Endodermal cell (in vitro differentiated cells): ENCODE results near the gene RPTOR. TPM values are rescaled to one million over a fixed set of nuclear protein-coding genes. Genes with fewer than 3 reads are reported as not detected.
A peak's percentile ranks its signal among the peaks of the same experiment; 100 is the strongest.

Source experiments
- DNase-seq: peaks from one replicate; pipeline ENCODE4 v3.0.0-alpha.2; 2017
- H3K27ac ChIP-seq: 2 replicates; pipeline ENCODE4 v1.5.1; 2013; ENCODE audit warnings: mild to moderate bottlenecking, low read depth, low read length, moderate library complexity
- H3K27me3 ChIP-seq: 2 replicates; pipeline ENCODE4 v1.6.1; 2013; ENCODE audit warnings: mild to moderate bottlenecking, low read length, moderate library complexity; ENCODE audit not compliant: insufficient read depth, control insufficient read depth, poor library complexity, severe bottlenecking
- H3K36me3 ChIP-seq: 2 replicates; pipeline ENCODE4 v1.7.0; 2013; ENCODE audit warnings: mild to moderate bottlenecking, low read length, moderate library complexity; ENCODE audit not compliant: control insufficient read depth, insufficient read depth
- H3K4me1 ChIP-seq: one replicate; pipeline ENCODE4 v1.7.0; 2013; ENCODE audit warnings: low read length; ENCODE audit not compliant: control insufficient read depth, insufficient read depth
- H3K4me3 ChIP-seq: 2 replicates; pipeline ENCODE4 v1.5.1; 2013; ENCODE audit warnings: mild to moderate bottlenecking, low read length, moderate library complexity
- H3K9ac ChIP-seq: 2 replicates; pipeline ENCODE4 v1.6.1; 2013; ENCODE audit warnings: mild to moderate bottlenecking, low read length, moderate library complexity; ENCODE audit not compliant: poor library complexity, severe bottlenecking; ENCODE audit errors: extremely low read depth
- H3K9me3 ChIP-seq: 2 replicates; pipeline ENCODE4 v1.6.1; 2013; ENCODE audit warnings: mild to moderate bottlenecking, low read length, moderate library complexity; ENCODE audit not compliant: control insufficient read depth
- H3K27ac Mint-ChIP-seq: 2 replicates; pipeline ENCODE4 v1.8.0; 2020; ENCODE audit warnings: mixed read lengths
- H3K27me3 Mint-ChIP-seq: 2 replicates; pipeline ENCODE4 v1.8.0; 2021; ENCODE audit warnings: mild to moderate bottlenecking, mixed read lengths; ENCODE audit not compliant: insufficient read depth
- H3K36me3 Mint-ChIP-seq: 2 replicates; pipeline ENCODE4 v1.8.0; 2020; ENCODE audit warnings: low read depth, mixed read lengths
- H3K4me1 Mint-ChIP-seq: 2 replicates; pipeline ENCODE4 v1.8.0; 2020; ENCODE audit warnings: mixed read lengths
- H3K4me3 Mint-ChIP-seq: 2 replicates; pipeline ENCODE4 v1.8.0; 2020; ENCODE audit warnings: mild to moderate bottlenecking, moderate library complexity, mixed read lengths
- H3K9me3 Mint-ChIP-seq: 2 replicates; pipeline ENCODE4 v1.8.0; 2020; ENCODE audit warnings: mild to moderate bottlenecking, mixed read lengths
- WGBS, 2 experiments: methylation state at CpG; one replicate each; pipeline versions ENCODE4 v1.1.5 to v1.1.7; 2013; ENCODE audit warnings: missing lambda C conversion rate in 2 of 2, mixed read lengths in 1 of 2; ENCODE audit not compliant: insufficient coverage in 1 of 2, insufficient read length in 1 of 2; 5-methylcytosine and 5-hydroxymethylcytosine counted together
- total RNA-seq, 2 donors: library from RNA; stranded (reverse); fragmentation: NEBNext Ultra II Directional in 1 of 2; extraction: Animal tissue kit (Norgen Biotek cat#: 25700) in 1 of 2; gene quantifications; 2 replicates in 1 of 2; 3 replicates in 1 of 2; pipeline ENCODE4 v1.2.1, GENCODE V29; 2021
- TF ChIP-seq, protein P1 (sequence below): fragments of 200-600 bp; sonication (generic); conservative IDR thresholded peaks from 2 replicates; pipeline ENCODE4 v1.5.0; 2021; ENCODE audit warnings: antibody characterized with exemption, mild to moderate bottlenecking

Gene RPTOR
- total RNA-seq, 2 donors from 2014 or later: 45.1 to 53.4 TPM

DNA sequence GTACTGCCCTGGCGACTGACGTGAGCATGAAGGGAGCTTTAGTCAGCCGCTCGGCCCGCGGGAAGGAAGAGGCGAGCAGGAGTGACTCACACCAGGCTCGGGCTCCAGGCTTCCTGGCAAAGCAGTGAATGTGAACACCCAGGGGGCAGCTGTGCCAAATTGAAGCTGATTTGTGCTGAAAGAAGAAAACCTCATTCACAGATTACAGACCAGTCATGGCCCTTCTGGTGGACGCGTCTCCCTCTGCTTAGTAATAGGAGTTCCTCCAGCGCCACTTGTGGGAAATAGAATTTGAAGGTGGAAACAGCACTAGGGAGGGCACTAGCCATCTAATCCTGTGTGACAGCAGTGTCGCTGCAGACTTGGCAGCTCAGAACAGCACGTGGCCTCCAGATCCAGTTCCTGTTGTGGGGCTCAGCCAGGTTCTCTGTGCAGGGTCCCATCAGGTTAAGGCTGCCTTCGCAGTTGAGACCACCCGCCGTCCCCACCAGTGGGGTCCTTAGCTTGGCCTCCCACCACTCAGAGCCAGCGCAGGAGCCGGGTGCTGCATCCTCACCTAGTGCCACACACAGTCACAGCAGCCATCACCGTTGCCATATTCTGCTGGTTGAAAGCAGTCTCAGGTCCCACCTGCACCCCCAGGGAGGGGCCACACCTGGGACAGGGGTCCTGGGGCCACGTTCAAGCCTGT lies 282.5 kb downstream of the RPTOR start:
- peaks cover 33% of the 10 kb centered on the region for H3K36me3 Mint-ChIP-seq
- no peak overlapping the region for H3K9ac ChIP-seq
- TF ChIP-seq, protein P1, sequence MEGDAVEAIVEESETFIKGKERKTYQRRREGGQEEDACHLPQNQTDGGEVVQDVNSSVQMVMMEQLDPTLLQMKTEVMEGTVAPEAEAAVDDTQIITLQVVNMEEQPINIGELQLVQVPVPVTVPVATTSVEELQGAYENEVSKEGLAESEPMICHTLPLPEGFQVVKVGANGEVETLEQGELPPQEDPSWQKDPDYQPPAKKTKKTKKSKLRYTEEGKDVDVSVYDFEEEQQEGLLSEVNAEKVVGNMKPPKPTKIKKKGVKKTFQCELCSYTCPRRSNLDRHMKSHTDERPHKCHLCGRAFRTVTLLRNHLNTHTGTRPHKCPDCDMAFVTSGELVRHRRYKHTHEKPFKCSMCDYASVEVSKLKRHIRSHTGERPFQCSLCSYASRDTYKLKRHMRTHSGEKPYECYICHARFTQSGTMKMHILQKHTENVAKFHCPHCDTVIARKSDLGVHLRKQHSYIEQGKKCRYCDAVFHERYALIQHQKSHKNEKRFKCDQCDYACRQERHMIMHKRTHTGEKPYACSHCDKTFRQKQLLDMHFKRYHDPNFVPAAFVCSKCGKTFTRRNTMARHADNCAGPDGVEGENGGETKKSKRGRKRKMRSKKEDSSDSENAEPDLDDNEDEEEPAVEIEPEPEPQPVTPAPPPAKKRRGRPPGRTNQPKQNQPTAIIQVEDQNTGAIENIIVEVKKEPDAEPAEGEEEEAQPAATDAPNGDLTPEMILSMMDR: no peak
- H3K27ac ChIP-seq: no peak overlapping the region
- no peak overlapping the region for H3K4me3 Mint-ChIP-seq
- H3K27me3 ChIP-seq: no peaks in the 10 kb centered on the region
- H3K36me3 ChIP-seq: peaks cover 26% of the 10 kb centered on the region
- WGBS, 2 experiments: 76 to 77% methylated on average over 12 to 20 of the region's 20 CpGs
- peaks cover 22% of the 10 kb centered on the region for H3K4me1 Mint-ChIP-seq
- peaks cover 17% of the 10 kb centered on the region for H3K4me1 ChIP-seq
- H3K9me3 Mint-ChIP-seq: no peaks in the 10 kb centered on the region
- no peaks in the 10 kb centered on the region for H3K27me3 Mint-ChIP-seq
- H3K9me3 ChIP-seq: no peaks in the 10 kb centered on the region
- H3K4me3 ChIP-seq: no peak overlapping the region
- H3K27ac Mint-ChIP-seq: peak overlapping the region; percentile 93
- DNase-seq: peak; percentile 83

- Histone ChIP-seq H3K9ac (no peak overlapping the region), H3K36me3 (peaks cover 18% of the 10 kb centered on the region), H3K27ac (no peak overlapping the region), H3K9me3 (no peaks in the 10 kb centered on the region), H3K27me3 (no peaks in the 10 kb centered on the region), H3K4me1 (peaks cover 25% of the 10 kb centered on the region), H3K4me3 (no peak overlapping the region)
- peaks cover 25% of the 10 kb centered on the region for H3K36me3 Mint-ChIP-seq
- H3K9me3 Mint-ChIP-seq: no peaks in the 10 kb centered on the region
- peak; percentile 93 for DNase-seq
- H3K27ac Mint-ChIP-seq: peak overlapping the region; percentile 93
- H3K27me3 Mint-ChIP-seq: no peaks in the 10 kb centered on the region
- peaks cover 31% of the 10 kb centered on the region for H3K4me1 Mint-ChIP-seq
- peak overlapping the region; percentile 24 for H3K4me3 Mint-ChIP-seq
- TF ChIP-seq, protein P1: no peak
- WGBS, 2 experiments: 48 to 51% methylated on average over 22 to 34 of the region's 34 CpGs
Observed at GRCh38 chr17:80827646-80828643, 283.3 kb downstream of the RPTOR start.

GRCh38 chr17:80829166-80829813 lies 284.7 kb downstream of the RPTOR start:
- Mint-ChIP-seq H3K4me3 (no peak overlapping the region), H3K27ac (no peak overlapping the region), H3K4me1 (peaks cover 42% of the 10 kb centered on the region), H3K9me3 (no peaks in the 10 kb centered on the region), H3K36me3 (peaks cover 22% of the 10 kb centered on the region), H3K27me3 (no peaks in the 10 kb centered on the region)
- WGBS, 2 experiments: 93 to 94% methylated on average over 19 to 26 of the region's 26 CpGs
- DNase-seq: no peak
- Histone ChIP-seq H3K4me3 (no peak overlapping the region), H3K9me3 (no peaks in the 10 kb centered on the region), H3K27ac (no peak overlapping the region), H3K4me1 (peaks cover 30% of the 10 kb centered on the region), H3K9ac (no peak overlapping the region), H3K27me3 (no peaks in the 10 kb centered on the region), H3K36me3 (peaks cover 8% of the 10 kb centered on the region)
- TF ChIP-seq, protein P1: no peak
